HG03432 (cell line): ENCODE measurements around the gene MEGF10.
A peak's percentile ranks its signal among the peaks of the same experiment; 100 is the strongest.
"Not testable (repeated sequence)": the region's sequence is repeated elsewhere in the genome, so short reads cannot be mapped to it uniquely, and the experiment has no call there.

Experiments used
- ATAC-seq: cut with Tn5 transposase; IDR thresholded peaks from one replicate; pipeline ENCODE4 v1.9.1; 2021; ENCODE audit warnings: mild to moderate bottlenecking, moderate library complexity; ENCODE audit not compliant: unreplicated experiment

The MEGF10 gene

GRCh38 chr5:127297348-127298035 is 6.9 kb downstream of the MEGF10 start:
- ATAC-seq: no peak

- ATAC-seq: no peak
Observed at GRCh38 chr5:127298036-127298429, 7.4 kb downstream of the MEGF10 start.

GRCh38 chr5:127298656-127299055 is 8.1 kb downstream of the MEGF10 start:
- ATAC-seq: no peak

GRCh38 chr5:127299678-127300077 is 9.1 kb downstream of the MEGF10 start:
- ATAC-seq: no peak

GRCh38 chr5:127302509-127302908 is 11.9 kb downstream of the MEGF10 start:
- no peak for ATAC-seq

GRCh38 chr5:127303404-127303803 is 12.8 kb downstream of the MEGF10 start:
- ATAC-seq: no peak

- no peak for ATAC-seq
Observed at GRCh38 chr5:127305493-127305892, 14.9 kb downstream of the MEGF10 start.

GRCh38 chr5:127306036-127306435 is 15.4 kb downstream of the MEGF10 start:
- no peak for ATAC-seq

- no peak for ATAC-seq
Observed at GRCh38 chr5:127306647-127307046, 16.1 kb downstream of the MEGF10 start.

GRCh38 chr5:127307868-127308267 is 17.3 kb downstream of the MEGF10 start:
- ATAC-seq: no peak

GRCh38 chr5:127308325-127308724 is 17.7 kb downstream of the MEGF10 start:
- ATAC-seq: not testable (repeated sequence)

- no peak for ATAC-seq
Observed at GRCh38 chr5:127308945-127309344, 18.3 kb downstream of the MEGF10 start.

GRCh38 chr5:127311349-127311748 is 20.8 kb downstream of the MEGF10 start:
- ATAC-seq: no peak

- ATAC-seq: no peak
Observed at GRCh38 chr5:127311781-127312525, 21.4 kb downstream of the MEGF10 start.

- ATAC-seq: no peak
Observed at GRCh38 chr5:127313379-127313778, 22.8 kb downstream of the MEGF10 start.

- peak; percentile 95 for ATAC-seq
Observed at GRCh38 chr5:127313847-127314473, 23.4 kb downstream of the MEGF10 start.

GRCh38 chr5:127316011-127316410 is 25.4 kb downstream of the MEGF10 start:
- no peak for ATAC-seq

- not testable (repeated sequence) for ATAC-seq
Observed at GRCh38 chr5:127317385-127317784, 26.8 kb downstream of the MEGF10 start.

- ATAC-seq: peak; percentile 98
Observed at GRCh38 chr5:127320032-127320965, 29.7 kb downstream of the MEGF10 start.

- ATAC-seq: no peak
Observed at GRCh38 chr5:127321465-127321864, 30.9 kb downstream of the MEGF10 start.

- ATAC-seq: no peak
Observed at GRCh38 chr5:127322403-127322802, 31.8 kb downstream of the MEGF10 start.
